Measurements from ENCODE around the gene LRRC47.

DNA sequence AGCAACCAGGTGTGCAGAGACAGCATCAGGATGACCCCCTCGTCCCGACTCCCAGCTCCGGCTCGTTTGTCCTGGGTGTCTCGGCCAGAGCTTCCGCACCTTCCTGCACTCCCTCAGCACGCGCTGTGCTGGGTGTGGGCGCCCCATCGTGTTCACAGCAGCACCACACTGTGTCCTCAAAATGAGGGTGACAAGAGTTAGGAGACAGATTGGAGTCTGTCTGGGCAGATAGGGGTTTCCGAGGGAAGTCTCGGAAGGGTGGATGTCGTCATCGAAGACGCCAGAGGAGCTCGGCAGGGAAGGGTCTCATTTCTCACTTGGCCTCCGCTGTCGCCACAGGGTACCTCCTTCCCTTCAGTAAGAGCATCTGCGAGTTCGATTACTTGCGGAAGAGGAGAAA lies 39.9 kb downstream of the LRRC47 start:
- no peak for TF ChIP-seq POLR2A (IDR thresholded peaks at IDR 0.05; ENCODE audit: control extremely low read depth in 1 of 2, low read depth in 2 of 2, low read length in 2 of 2)
- no peak for TF ChIP-seq PHF8 (conservative IDR thresholded peaks at IDR 0.05; ENCODE audit: low read depth, low read length)
- TF ChIP-seq TCF12 (IDR thresholded peaks at IDR 0.05; ENCODE audit: low read depth, low read length) = no peak
- no peak for TF ChIP-seq RXRA (IDR thresholded peaks at IDR 0.05; ENCODE audit: insufficient read depth, low read depth, low read length)
- no peak for TF ChIP-seq RAD21 (IDR thresholded peaks at IDR 0.05 in 1 of 2, conservative IDR thresholded peaks at IDR 0.05 in 1 of 2; ENCODE audit: low read depth in 2 of 2, low read length in 2 of 2)
- TF ChIP-seq CHD7 (IDR thresholded peaks at IDR 0.05; ENCODE audit: insufficient replicate concordance, low read length) = no peak

Measured in H1 (cell line).